Osteoblast (primary cell): ENCODE data around the gene JUND. TPM values are rescaled to one million over a fixed set of nuclear protein-coding genes. Genes with fewer than 3 reads are reported as not detected.

Source experiments
- DNase-seq: peaks from one replicate; pipeline ENCODE4 v3.0.0; 2011; ENCODE audit warnings: low spot score, mixed read lengths; ENCODE audit not compliant: insufficient read length; ENCODE audit errors: missing footprints
- H2AFZ ChIP-seq: 2 replicates; pipeline ENCODE4 v1.6.0; 2011; ENCODE audit warnings: mild to moderate bottlenecking, low read length
- H3K27ac ChIP-seq: 2 replicates; pipeline ENCODE4 v1.5.1; 2011; ENCODE audit warnings: mild to moderate bottlenecking, low read depth, low read length, moderate library complexity
- H3K27me3 ChIP-seq: 2 replicates; pipeline ENCODE4 v1.6.0; 2012; ENCODE audit warnings: mild to moderate bottlenecking, control low read depth, inconsistent platforms, low read length, moderate library complexity; ENCODE audit not compliant: insufficient read depth
- H3K36me3 ChIP-seq: 2 replicates; pipeline ENCODE4 v1.5.1; 2011; ENCODE audit warnings: mild to moderate bottlenecking, low read length, control low read depth, moderate library complexity; ENCODE audit not compliant: insufficient read depth
- H3K4me1 ChIP-seq: 2 replicates; pipeline ENCODE4 v1.5.1; 2011; ENCODE audit warnings: mild to moderate bottlenecking, low read length, control low read depth, moderate library complexity; ENCODE audit not compliant: insufficient read depth
- H3K4me2 ChIP-seq: 2 replicates; pipeline ENCODE4 v1.6.0; 2011; ENCODE audit warnings: mild to moderate bottlenecking, low read length; ENCODE audit not compliant: insufficient read depth
- H3K4me3 ChIP-seq: fragments of 200-600 bp; sonication (generic); 3 replicates; pipeline ENCODE4 v1.5.1; 2012; ENCODE audit warnings: mild to moderate bottlenecking, low read length, inconsistent platforms; ENCODE audit not compliant: insufficient read depth
- H3K79me2 ChIP-seq: 2 replicates; pipeline ENCODE4 v1.6.0; 2012; ENCODE audit warnings: mild to moderate bottlenecking, low read length, control low read depth, inconsistent platforms; ENCODE audit not compliant: insufficient read depth
- H3K9me3 ChIP-seq: 2 replicates; pipeline ENCODE4 v1.5.1; 2011; ENCODE audit warnings: low read depth, low read length, control low read depth
- H4K20me1 ChIP-seq: 2 replicates; pipeline ENCODE4 v1.6.0; 2012; ENCODE audit warnings: mild to moderate bottlenecking, low read length, control low read depth; ENCODE audit not compliant: insufficient read depth
- total RNA-seq: library from RNA; depleted of rRNA; stranded (reverse); fragments of >200 nt; gene quantifications from 2 replicates; pipeline ENCODE4 v1.2.3, GENCODE V29; 2012
- TF ChIP-seq, protein P1 (sequence below): IDR thresholded peaks from 2 replicates; pipeline ENCODE4 v1.5.1; 2011; ENCODE audit warnings: mild to moderate bottlenecking, low read depth, low read length, moderate library complexity; ENCODE audit errors: extremely low read depth

Gene JUND
- total RNA-seq, 1 donor: 170 TPM

DNA sequence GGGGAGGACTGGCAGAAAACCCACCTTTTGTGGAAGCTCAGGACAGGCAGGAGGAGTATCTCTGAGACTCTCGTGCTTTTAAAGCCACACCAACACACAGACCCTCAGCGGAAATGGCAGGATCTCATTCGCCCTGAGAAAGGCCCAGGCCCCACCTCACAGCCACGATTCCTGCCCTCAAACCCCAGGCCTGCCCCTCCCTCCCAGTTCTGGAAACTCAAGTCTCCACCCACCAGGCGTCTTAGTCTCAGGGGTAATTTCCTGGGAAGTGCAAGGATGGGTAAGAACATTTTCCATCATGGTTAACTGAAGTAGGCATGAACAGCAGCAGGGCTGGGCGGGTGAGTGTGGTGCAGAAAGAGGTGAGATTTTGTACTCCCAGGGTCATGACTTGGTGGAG lies 47.2 kb downstream of the JUND start:
- no peaks in the 10 kb centered on the region for H3K36me3 ChIP-seq
- TF ChIP-seq, protein P1, sequence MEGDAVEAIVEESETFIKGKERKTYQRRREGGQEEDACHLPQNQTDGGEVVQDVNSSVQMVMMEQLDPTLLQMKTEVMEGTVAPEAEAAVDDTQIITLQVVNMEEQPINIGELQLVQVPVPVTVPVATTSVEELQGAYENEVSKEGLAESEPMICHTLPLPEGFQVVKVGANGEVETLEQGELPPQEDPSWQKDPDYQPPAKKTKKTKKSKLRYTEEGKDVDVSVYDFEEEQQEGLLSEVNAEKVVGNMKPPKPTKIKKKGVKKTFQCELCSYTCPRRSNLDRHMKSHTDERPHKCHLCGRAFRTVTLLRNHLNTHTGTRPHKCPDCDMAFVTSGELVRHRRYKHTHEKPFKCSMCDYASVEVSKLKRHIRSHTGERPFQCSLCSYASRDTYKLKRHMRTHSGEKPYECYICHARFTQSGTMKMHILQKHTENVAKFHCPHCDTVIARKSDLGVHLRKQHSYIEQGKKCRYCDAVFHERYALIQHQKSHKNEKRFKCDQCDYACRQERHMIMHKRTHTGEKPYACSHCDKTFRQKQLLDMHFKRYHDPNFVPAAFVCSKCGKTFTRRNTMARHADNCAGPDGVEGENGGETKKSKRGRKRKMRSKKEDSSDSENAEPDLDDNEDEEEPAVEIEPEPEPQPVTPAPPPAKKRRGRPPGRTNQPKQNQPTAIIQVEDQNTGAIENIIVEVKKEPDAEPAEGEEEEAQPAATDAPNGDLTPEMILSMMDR: no peak
- no peak overlapping the region for H3K27ac ChIP-seq
- no peaks in the 10 kb centered on the region for H3K4me1 ChIP-seq
- H4K20me1 ChIP-seq: no peaks in the 10 kb centered on the region
- peak; percentile 46 for DNase-seq
- H3K4me2 ChIP-seq: no peak overlapping the region
- no peak overlapping the region for H2AFZ ChIP-seq
- no peaks in the 10 kb centered on the region for H3K9me3 ChIP-seq
- H3K4me3 ChIP-seq: no peak overlapping the region
- H3K79me2 ChIP-seq: no peaks in the 10 kb centered on the region
- peaks cover 7% of the 10 kb centered on the region for H3K27me3 ChIP-seq

- Histone ChIP-seq H3K9me3 (no peaks in the 10 kb centered on the region), H3K27me3 (peaks cover 7% of the 10 kb centered on the region), H3K4me2 (no peak overlapping the region), H4K20me1 (no peaks in the 10 kb centered on the region), H3K4me3 (no peak overlapping the region), H3K4me1 (no peaks in the 10 kb centered on the region), H3K79me2 (no peaks in the 10 kb centered on the region), H2AFZ (no peak overlapping the region), H3K27ac (no peak overlapping the region), H3K36me3 (no peaks in the 10 kb centered on the region)
- peak; percentile 95 for DNase-seq
- TF ChIP-seq, protein P1: no peak
Measured at GRCh38 chr19:18233224-18233825, 48.1 kb downstream of the JUND start.

GRCh38 chr19:18232540-18233223 lies 48.7 kb downstream of the JUND start:
- no peaks in the 10 kb centered on the region for H3K79me2 ChIP-seq
- TF ChIP-seq, protein P1: no peak
- H2AFZ ChIP-seq: no peak overlapping the region
- no peak overlapping the region for H3K27ac ChIP-seq
- no peaks in the 10 kb centered on the region for H3K9me3 ChIP-seq
- no peaks in the 10 kb centered on the region for H3K4me1 ChIP-seq
- peak; percentile 48 for DNase-seq
- H4K20me1 ChIP-seq: no peaks in the 10 kb centered on the region
- H3K4me3 ChIP-seq: no peak overlapping the region
- peaks cover 10% of the 10 kb centered on the region for H3K27me3 ChIP-seq
- H3K4me2 ChIP-seq: no peak overlapping the region
- no peaks in the 10 kb centered on the region for H3K36me3 ChIP-seq

GRCh38 chr19:18231775-18232174 lies 49.6 kb downstream of the JUND start:
- H3K4me1 ChIP-seq: no peaks in the 10 kb centered on the region
- H3K4me2 ChIP-seq: no peak overlapping the region
- H3K27ac ChIP-seq: no peak overlapping the region
- H3K27me3 ChIP-seq: peaks cover 18% of the 10 kb centered on the region
- no peaks in the 10 kb centered on the region for H3K9me3 ChIP-seq
- H3K79me2 ChIP-seq: no peaks in the 10 kb centered on the region
- H3K36me3 ChIP-seq: no peaks in the 10 kb centered on the region
- DNase-seq: peak; percentile 47
- H2AFZ ChIP-seq: no peak overlapping the region
- H3K4me3 ChIP-seq: no peak overlapping the region
- H4K20me1 ChIP-seq: no peaks in the 10 kb centered on the region
- TF ChIP-seq, protein P1: no peak
